ENCODE results near the gene GIPR.
"Not testable (repeated sequence)": the region's sequence is repeated elsewhere in the genome, so short reads cannot be mapped to it uniquely, and the experiment has no call there.

The GIPR gene

GRCh38 chr19:45692187-45693105 is 24.4 kb downstream of the GIPR start, which contains the start of gene QPCTL:
TSS of gene QPCTL (plus strand) at chr19:45692666. CDS start at chr19:45692704, 38 bp downstream.
- DNase-seq: peak; percentile 96 to 97

- peak; percentile 87 to 89 for DNase-seq
These were observed 25.2 kb downstream of the GIPR start for GRCh38 chr19:45693106-45693788.

GRCh38 chr19:45701676-45702075 is 33.7 kb downstream of the GIPR start:
- no peak for DNase-seq

- DNase-seq: no peak
These were observed 37.1 kb downstream of the GIPR start for GRCh38 chr19:45705115-45705514.

- DNase-seq: no peak
These were observed 37.8 kb downstream of the GIPR start for GRCh38 chr19:45705710-45706415.

- DNase-seq: no peak
These were observed 42.5 kb downstream of the GIPR start for GRCh38 chr19:45710356-45711130.

- DNase-seq: no peak
These were observed 44.1 kb downstream of the GIPR start for GRCh38 chr19:45711851-45712698.

GRCh38 chr19:45712699-45713067 is 44.7 kb downstream of the GIPR start:
- DNase-seq: no peak

GRCh38 chr19:45713141-45713540 is 45.1 kb downstream of the GIPR start:
- DNase-seq: no peak

GRCh38 chr19:45715139-45715538 is 47.1 kb downstream of the GIPR start:
- DNase-seq: no peak

- DNase-seq: peak; percentile 26 to 33
These were observed 48.5 kb downstream of the GIPR start for GRCh38 chr19:45716359-45717130.

GRCh38 chr19:45717131-45717982 is 49.3 kb downstream of the GIPR start:
- peak; percentile 96 to 97 for DNase-seq

GRCh38 chr19:45717983-45718650 is 50.1 kb downstream of the GIPR start:
- no peak for DNase-seq

GRCh38 chr19:45720065-45720464 is 52.0 kb downstream of the GIPR start:
- not testable (repeated sequence) for DNase-seq

- DNase-seq: not testable (repeated sequence)
These were observed 60.7 kb downstream of the GIPR start for GRCh38 chr19:45728683-45729082.

- DNase-seq: peak; percentile 34 to 41
These were observed 61.8 kb downstream of the GIPR start for GRCh38 chr19:45729800-45730290.

GRCh38 chr19:45730368-45731288 is 62.6 kb downstream of the GIPR start, which contains the start of gene FBXO46:
TSS of gene FBXO46 (minus strand) at chr19:45730896. CDS start at chr19:45713495, 17,401 bp downstream.
- DNase-seq: peak; percentile 93 to 95

Measured in stimulated activated CD4-positive, alpha-beta T cell treated with anti-CD3 and anti-CD28 coated beads, Interleukin-2, amount 100 ng/mL, for 24 hours (primary cell).